Type B pancreatic cell (in vitro differentiated cells): ENCODE measurements around the gene CLTCL1. TPM values are rescaled to one million over a fixed set of nuclear protein-coding genes. Genes with fewer than 3 reads are reported as not detected.

Source experiments
- DNase-seq: peaks from one replicate; pipeline ENCODE4 v3.0.0; 2021; ENCODE audit warnings: mixed read lengths; ENCODE audit not compliant: unreplicated experiment; ENCODE audit errors: extremely low spot score
- H3K27ac Mint-ChIP-seq: 2 replicates; pipeline ENCODE4 v1.8.0; 2021; ENCODE audit warnings: mild to moderate bottlenecking, mixed read lengths
- H3K27me3 Mint-ChIP-seq: 2 replicates; pipeline ENCODE4 v1.8.0; 2021; ENCODE audit warnings: mixed read lengths
- H3K36me3 Mint-ChIP-seq: 2 replicates; pipeline ENCODE4 v1.8.0; 2021; ENCODE audit warnings: mixed read lengths
- H3K4me1 Mint-ChIP-seq: one replicate; pipeline ENCODE4 v1.8.0; 2021; ENCODE audit warnings: mixed read lengths; ENCODE audit not compliant: unreplicated experiment
- H3K4me3 Mint-ChIP-seq: 2 replicates; pipeline ENCODE4 v1.8.0; 2021; ENCODE audit warnings: mild to moderate bottlenecking, mixed read lengths
- H3K9me3 Mint-ChIP-seq: 2 replicates; pipeline ENCODE4 v1.8.0; 2021; ENCODE audit warnings: mixed read lengths
- total RNA-seq: library from RNA; stranded (reverse); gene quantifications from 2 replicates; pipeline ENCODE4 v1.2.1, GENCODE V29; 2021; ENCODE audit warnings: low replicate concordance
- TF ChIP-seq, protein P1 (sequence below): fragments of 200-600 bp; sonication (generic); conservative IDR thresholded peaks from 2 replicates; pipeline ENCODE4 v1.5.0; 2021; ENCODE audit warnings: antibody characterized with exemption, mild to moderate bottlenecking

Gene CLTCL1
- total RNA-seq, 1 donor from 2014 or later: 11.6 TPM

GRCh38 chr22:19239464-19239863 is 52.1 kb downstream of the CLTCL1 start:
- H3K27me3 Mint-ChIP-seq: no peaks in the 10 kb centered on the region
- no peak for DNase-seq
- TF ChIP-seq, protein P1, sequence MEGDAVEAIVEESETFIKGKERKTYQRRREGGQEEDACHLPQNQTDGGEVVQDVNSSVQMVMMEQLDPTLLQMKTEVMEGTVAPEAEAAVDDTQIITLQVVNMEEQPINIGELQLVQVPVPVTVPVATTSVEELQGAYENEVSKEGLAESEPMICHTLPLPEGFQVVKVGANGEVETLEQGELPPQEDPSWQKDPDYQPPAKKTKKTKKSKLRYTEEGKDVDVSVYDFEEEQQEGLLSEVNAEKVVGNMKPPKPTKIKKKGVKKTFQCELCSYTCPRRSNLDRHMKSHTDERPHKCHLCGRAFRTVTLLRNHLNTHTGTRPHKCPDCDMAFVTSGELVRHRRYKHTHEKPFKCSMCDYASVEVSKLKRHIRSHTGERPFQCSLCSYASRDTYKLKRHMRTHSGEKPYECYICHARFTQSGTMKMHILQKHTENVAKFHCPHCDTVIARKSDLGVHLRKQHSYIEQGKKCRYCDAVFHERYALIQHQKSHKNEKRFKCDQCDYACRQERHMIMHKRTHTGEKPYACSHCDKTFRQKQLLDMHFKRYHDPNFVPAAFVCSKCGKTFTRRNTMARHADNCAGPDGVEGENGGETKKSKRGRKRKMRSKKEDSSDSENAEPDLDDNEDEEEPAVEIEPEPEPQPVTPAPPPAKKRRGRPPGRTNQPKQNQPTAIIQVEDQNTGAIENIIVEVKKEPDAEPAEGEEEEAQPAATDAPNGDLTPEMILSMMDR: no peak
- H3K4me3 Mint-ChIP-seq: no peak overlapping the region
- no peak overlapping the region for H3K27ac Mint-ChIP-seq
- H3K4me1 Mint-ChIP-seq: no peaks in the 10 kb centered on the region
- no peaks in the 10 kb centered on the region for H3K9me3 Mint-ChIP-seq
- no peaks in the 10 kb centered on the region for H3K36me3 Mint-ChIP-seq

GRCh38 chr22:19238900-19239299 is 52.6 kb downstream of the CLTCL1 start:
- H3K27ac Mint-ChIP-seq: no peak overlapping the region
- TF ChIP-seq, protein P1: no peak
- no peaks in the 10 kb centered on the region for H3K36me3 Mint-ChIP-seq
- no peak overlapping the region for H3K4me3 Mint-ChIP-seq
- no peaks in the 10 kb centered on the region for H3K27me3 Mint-ChIP-seq
- no peaks in the 10 kb centered on the region for H3K4me1 Mint-ChIP-seq
- DNase-seq: no peak
- no peaks in the 10 kb centered on the region for H3K9me3 Mint-ChIP-seq

- H3K27me3 Mint-ChIP-seq: no peaks in the 10 kb centered on the region
- no peak overlapping the region for H3K27ac Mint-ChIP-seq
- H3K4me3 Mint-ChIP-seq: no peak overlapping the region
- peaks cover 12% of the 10 kb centered on the region for H3K36me3 Mint-ChIP-seq
- no peaks in the 10 kb centered on the region for H3K9me3 Mint-ChIP-seq
- DNase-seq: peak; percentile 10
- TF ChIP-seq, protein P1: no peak
- H3K4me1 Mint-ChIP-seq: no peaks in the 10 kb centered on the region
Measured at GRCh38 chr22:19235874-19236273, 55.6 kb downstream of the CLTCL1 start.

DNA sequence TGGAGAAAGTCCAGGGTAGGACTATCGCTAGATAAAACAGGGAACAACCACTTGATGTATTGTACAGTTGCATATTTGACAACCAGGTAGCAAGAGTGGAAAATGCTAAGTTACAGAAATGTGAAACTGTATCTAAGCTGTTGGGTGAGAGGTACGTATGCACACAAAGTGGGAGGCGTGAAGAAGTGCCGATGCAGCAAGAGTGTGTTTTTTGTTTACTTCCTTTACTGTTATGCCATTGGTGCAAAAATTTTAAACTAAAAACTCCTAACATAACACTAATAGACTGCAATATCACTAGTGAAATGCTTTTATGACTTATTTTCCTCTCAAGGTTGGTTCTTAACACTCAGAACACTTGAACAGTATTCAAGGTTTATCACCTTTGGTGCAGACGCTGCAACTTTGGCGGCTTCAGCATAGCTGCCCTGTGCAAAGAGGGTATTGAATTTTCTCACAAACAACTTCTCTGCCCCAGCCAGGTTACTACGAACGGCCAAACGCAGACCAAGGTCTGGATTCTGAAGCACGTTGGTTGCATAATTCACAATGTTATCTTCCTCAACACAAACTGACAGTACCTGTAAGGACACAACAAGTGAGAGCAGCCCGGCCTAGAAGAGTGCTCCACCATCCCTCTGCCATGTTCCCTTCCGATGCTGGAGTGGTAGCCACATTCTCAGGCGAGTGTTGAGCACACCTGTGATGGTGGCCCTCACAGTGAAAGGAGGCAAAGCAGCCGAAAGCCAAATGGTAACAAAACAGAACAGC is 57.2 kb downstream of the CLTCL1 start:
- Mint-ChIP-seq H3K27me3 (no peaks in the 10 kb centered on the region), H3K27ac (no peak overlapping the region), H3K4me3 (no peak overlapping the region)

GRCh38 chr22:19233189-19233661 is 58.3 kb downstream of the CLTCL1 start:
- H3K36me3 Mint-ChIP-seq: peaks cover 15% of the 10 kb centered on the region

More for the DNA sequence above, 57.2 kb downstream of the CLTCL1 start:
- DNase-seq: peak; percentile 24
- Mint-ChIP-seq H3K9me3 (no peaks in the 10 kb centered on the region), H3K36me3 (peaks cover 14% of the 10 kb centered on the region), H3K4me1 (no peaks in the 10 kb centered on the region)
- TF ChIP-seq, protein P1: no peak

More at GRCh38 chr22:19233189-19233661, 58.3 kb downstream of the CLTCL1 start:
- Mint-ChIP-seq H3K4me3 (no peak overlapping the region), H3K27me3 (no peaks in the 10 kb centered on the region), H3K9me3 (no peaks in the 10 kb centered on the region), H3K27ac (no peak overlapping the region), H3K4me1 (no peaks in the 10 kb centered on the region)
- TF ChIP-seq, protein P1: no peak
- DNase-seq: peak; percentile 36
